SK-N-SH (cell line): ENCODE data around the gene STC2.

ENCODE experiments used
- CTCF ChIP-seq: fragments of 200-600 bp; sonication (generic); IDR thresholded peaks from 2 replicates; pipeline ENCODE4 v1.6.1; 2017; ENCODE audit warnings: antibody characterized with exemption, mild to moderate bottlenecking, moderate library complexity
- EP300 ChIP-seq, 2 experiments: IDR thresholded peaks; 2 replicates each; pipeline versions ENCODE4 v1.4.0 to v1.6.1; 2012; ENCODE audit warnings: borderline replicate concordance in 1 of 2, low read depth in 1 of 2, low read length in 1 of 2
- EZH2phosphoT487 ChIP-seq: fragments of 200-600 bp; sonication (generic); IDR thresholded peaks from 2 replicates; pipeline ENCODE4 v1.6.1; 2017; ENCODE audit warnings: low read depth, mixed run types, mild to moderate bottlenecking, antibody characterized with exemption, moderate library complexity, borderline replicate concordance
- JUND ChIP-seq: IDR thresholded peaks from 2 replicates; pipeline ENCODE4 v1.4.0; 2012
- MAX ChIP-seq: IDR thresholded peaks from 2 replicates; pipeline ENCODE4 v1.4.0; 2012; ENCODE audit warnings: low read depth
- MXI1 ChIP-seq: IDR thresholded peaks from 2 replicates; pipeline ENCODE4 v1.6.1; 2012; ENCODE audit warnings: mild to moderate bottlenecking, low read depth, low read length, improper control_type of control experiment
- PBX3 ChIP-seq: IDR thresholded peaks from 2 replicates; pipeline ENCODE4; 2012
- RAD21 ChIP-seq: IDR thresholded peaks from 2 replicates; pipeline ENCODE4 v1.6.1; 2012; ENCODE audit warnings: mild to moderate bottlenecking, low read length
- RCOR1 ChIP-seq: fragments of 150-350 bp; IDR thresholded peaks from 2 replicates; pipeline ENCODE4 v1.6.1; 2017; ENCODE audit warnings: antibody characterized with exemption, low read length
- REST ChIP-seq: IDR thresholded peaks from 2 replicates; pipeline ENCODE4 v1.6.1; 2012; ENCODE audit warnings: mild to moderate bottlenecking, low read depth, low read length, moderate library complexity
- USF1 ChIP-seq: IDR thresholded peaks from 2 replicates; pipeline ENCODE4 v1.4.0; 2012; ENCODE audit warnings: low read depth, borderline replicate concordance
- YY1 ChIP-seq: IDR thresholded peaks from 2 replicates; pipeline ENCODE4 v1.4.0; 2012; ENCODE audit warnings: low read depth, mild to moderate bottlenecking

GRCh38 chr5:173327948-173328843 is at the start of gene STC2:
- TF ChIP-seq USF1 (peak; percentile 75), CTCF (no peak), JUND (no peak), RCOR1 (no peak), REST (no peak), MAX (peak; percentile 63), PBX3 (no peak), EZH2phosphoT487 (no peak), EP300 (IDR thresholded peaks at IDR 0.05; ENCODE audit: borderline replicate concordance in 1 of 2, low read depth in 1 of 2, low read length in 1 of 2) (no peak), RAD21 (no peak), YY1 (no peak), MXI1 (peak; percentile 65; the same call in 1 of the 2 replicates)
